SH-SY5Y (cell line): Measurements from ENCODE around the gene WDR53.

Source experiments
- GATA2 ChIP-seq: IDR thresholded peaks from 2 replicates; pipeline ENCODE4 v1.6.1; 2011; ENCODE audit warnings: mild to moderate bottlenecking, low read depth, low read length
- GATA3 ChIP-seq: IDR thresholded peaks from 2 replicates; pipeline ENCODE4 v1.6.1; 2011; ENCODE audit warnings: low read depth, mild to moderate bottlenecking, low read length, moderate library complexity

DNA sequence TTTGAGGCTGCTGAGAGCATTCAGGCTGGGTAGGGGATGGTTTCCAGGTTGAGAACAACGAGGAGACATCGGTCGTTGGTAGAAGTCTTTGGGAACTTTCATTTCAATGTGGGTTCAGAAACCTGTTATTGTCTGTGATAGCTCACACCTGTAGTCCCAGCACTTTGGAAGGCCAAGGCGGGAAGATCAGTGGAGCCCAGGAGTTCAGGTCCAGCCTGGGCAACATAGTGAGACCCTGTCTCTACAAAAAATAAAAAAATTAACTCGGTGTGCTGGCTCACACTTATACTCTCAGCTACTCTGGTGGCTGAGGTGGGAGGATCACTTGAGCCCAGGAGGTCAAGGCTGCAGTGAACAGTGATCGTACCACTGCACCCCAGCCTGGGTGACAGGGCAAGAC lies 63.8 kb downstream of the WDR53 start:
- TF ChIP-seq GATA2 (no peak), GATA3 (no peak)
